Kasumi-1 (cell line): ENCODE measurements around the gene SYT5.
"Not testable (repeated sequence)": the region's sequence is repeated elsewhere in the genome, so short reads cannot be mapped to it uniquely, and the experiment has no call there.

Experiments
- DNase-seq, 2 experiments: peaks; one replicate each; lab custom pipeline; 2025; lab: John Stamatoyannopoulos, UW

The SYT5 gene

DNA sequence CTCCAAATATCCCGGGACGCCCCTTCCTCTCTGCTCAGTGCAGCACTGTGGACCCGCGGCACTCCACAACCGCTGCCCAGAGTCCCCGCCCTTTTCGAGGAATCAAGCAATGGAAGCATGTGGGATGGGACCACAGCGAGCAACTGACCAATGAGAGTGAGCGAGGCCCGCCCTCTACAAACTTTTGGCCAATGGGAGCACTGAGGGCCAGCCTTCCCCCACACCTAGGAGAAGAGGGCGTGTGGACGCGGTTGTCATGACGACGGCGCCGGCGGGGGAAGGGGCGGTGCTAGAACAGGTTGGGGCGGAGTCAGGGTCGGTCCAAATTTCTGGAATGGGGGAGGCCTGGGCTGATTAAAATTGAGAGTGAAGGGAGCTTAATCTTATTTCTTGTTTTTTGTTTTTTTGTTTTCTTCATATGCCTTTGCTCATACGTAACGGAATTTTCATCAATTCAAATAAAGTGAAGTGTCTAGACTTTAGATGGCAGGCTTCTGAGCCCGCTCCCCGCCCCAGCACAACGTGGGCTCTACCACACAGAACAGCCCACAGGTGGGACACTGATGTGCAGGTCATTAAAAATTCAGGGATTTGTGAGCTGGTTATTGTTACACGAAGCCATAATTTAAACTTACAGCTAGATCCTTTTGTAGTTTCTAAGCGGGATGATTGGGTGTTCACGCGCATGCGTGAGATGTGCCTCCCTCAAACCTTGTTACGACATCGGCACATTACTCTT is 13.4 kb downstream of the SYT5 start, which contains the start of gene DNAAF3:
Gene DNAAF3 (minus strand): TSS at position 84 of the 739 bp plus-strand sequence. CDS start 200 bp downstream, outside the sequence.
- DNase-seq = peak; percentile 97 to 98

DNA sequence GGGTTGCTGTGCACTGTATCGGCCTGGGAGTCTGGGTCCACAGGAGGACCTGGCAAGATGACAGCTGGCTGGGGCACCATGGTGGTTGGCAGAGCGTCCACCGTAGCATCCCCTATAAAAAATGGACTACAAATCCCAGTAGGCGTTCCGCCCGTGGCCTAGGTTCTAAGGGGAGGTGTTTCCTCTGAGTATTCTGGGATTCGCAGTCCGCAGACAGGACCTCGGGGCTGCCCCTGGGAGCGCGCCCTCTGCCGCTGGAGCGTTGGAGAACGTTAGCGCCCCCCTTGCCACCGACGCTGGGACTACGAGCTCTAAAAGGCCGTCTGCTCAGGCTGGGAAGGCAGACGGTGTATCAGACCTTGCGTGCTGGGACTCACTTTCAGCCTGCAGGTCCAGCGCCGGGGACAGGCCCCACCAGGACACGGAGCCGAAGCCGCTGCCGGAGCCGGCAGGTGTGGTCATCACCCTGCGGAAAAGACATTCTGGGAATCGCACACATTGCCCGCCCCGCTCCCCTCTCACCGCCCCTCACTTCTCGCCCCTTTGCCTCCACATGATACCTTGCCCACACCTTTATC is 14.0 kb downstream of the SYT5 start:
- peak; percentile 94 to 96 for DNase-seq

DNA sequence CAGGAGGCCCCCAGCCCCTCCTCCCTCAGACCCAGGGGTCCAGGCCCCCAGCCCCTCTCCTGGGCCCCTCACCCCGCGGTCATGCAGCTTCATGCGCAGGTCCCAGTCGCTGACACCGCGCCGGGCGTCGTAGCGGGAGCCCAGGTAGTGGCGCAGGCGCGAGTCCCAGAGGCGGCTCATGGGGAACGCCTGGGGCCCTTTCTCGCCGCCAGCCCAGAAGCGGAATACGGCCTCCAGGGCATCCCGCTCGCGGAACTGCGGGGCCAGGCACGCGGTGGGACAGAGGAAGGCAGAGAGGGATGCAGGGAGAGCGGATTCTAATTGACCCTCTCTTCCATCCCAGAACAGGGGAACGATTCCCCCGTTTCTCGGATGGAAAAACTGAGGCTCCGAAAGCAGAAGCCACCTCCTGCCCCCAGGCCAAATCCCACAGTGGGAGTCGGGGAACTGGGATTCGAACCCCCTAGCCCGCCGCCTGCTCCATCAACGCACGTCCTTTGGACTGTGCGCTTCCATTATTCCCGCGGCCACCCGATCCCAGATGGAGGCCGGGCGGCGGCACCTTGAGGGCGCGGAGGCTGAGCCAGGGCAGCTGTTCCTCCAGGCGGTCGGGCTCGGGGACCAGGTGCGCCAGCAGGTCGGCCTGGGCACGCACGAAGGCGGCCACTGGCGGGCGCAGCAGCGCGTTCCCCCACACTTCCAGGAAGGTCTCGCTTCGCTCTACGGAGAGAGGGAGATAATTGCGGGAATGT is 18.3 kb downstream of the SYT5 start:
- DNase-seq = no peak

DNA sequence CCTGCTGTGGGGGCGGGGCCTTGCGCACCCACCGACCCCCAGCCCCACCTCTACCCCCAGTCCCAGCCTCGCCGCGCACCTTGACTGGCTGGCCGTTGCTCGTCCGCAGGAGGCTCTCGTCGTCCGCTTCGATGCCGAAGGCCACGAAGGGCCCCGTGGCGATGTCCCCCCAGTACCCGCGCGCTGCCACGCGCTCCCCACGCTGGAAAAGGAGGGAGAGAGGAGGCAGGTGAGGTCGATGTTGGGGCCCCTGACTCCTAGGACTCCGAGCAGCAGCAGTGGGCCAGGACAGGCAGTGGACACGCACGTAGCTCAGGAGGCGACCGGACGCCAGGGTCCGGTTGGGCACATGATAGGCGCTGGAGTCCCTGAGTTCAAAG is 19.1 kb downstream of the SYT5 start:
- DNase-seq = no peak

DNA sequence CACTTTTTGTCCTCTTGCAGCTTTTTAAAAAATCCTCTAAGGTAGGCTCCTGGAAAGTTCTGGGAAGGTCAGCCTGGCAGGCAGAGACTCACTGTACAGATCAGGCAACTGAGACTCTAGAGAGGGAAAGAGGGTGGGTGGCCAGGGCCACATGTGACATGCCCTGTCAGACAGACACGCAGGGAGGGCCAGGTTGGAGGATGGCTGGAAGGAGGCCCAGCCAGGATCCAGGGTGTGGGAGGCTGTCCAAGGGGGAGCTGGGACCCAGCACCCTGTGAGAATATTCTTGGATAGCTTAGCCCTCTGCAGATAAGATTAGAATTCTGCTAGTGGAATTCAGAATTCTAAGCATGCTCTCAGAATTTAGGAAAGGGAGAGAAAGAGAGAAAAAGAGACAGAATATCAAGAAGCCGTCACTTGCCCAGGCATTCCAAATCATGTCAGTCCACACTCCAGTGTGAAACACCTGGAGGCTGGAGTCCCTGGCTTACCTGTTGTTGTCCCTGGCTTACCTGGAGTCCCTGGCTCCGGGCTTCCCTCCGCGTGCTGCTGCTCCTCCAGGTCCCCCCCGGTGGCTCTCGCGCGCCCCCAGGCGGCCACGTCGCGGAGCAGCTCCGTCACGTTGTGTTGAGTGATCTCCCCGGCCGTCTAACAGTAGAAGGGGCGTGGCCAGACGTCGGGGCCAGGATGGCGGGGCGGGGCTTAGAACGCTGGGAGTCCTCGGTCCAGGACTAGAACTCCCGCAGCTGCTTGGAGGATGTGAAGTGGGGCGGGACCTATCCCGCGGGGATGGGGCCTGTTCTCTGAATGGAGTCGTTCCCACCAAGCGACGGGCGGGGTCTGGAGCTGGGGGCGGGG is 19.7 kb downstream of the SYT5 start:
- DNase-seq = peak; percentile 94 to 95

DNA sequence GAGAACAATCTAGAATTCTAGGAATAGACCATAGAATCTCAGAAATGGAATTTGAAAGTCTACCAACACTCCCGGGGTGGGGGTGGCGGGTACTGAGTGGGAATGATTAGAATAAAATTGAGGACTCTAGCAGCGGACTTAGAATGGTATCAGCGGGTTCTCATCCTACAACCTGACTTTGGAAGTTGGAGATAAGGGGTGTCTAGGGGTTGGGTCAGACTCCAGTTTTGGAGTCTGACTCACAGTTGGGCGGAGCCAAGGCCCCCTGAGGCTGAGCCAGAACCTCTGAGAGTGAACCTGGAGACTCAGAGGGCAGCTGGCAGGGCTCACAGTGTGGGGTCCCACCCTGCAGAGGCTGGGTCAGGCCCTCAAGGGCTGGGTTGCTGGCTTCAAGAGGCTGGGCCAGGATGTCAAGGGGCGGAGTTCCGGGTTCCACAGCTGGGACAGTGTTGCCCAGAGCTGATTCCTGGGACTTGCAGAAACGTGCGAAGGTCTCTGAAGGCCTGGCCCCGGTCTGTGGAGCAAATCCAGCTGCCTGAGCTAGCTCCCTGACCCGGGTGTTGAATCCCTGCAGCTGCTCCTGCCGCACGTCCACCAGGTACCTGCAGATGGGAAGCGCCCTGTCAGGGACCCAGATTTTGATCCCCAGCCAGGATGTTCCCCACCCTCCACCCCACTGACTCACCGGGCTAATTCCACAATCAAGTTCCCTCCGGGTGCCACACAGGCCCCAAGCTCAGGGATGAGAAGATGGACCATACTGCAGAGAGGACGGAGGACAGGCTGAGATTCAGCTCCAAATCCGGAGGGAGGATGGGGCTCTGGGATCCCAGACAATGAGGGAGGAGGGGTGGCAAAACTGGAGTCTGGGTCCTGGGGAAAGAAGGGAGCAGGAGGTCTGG is 21.0 kb downstream of the SYT5 start:
- no peak for DNase-seq

DNA sequence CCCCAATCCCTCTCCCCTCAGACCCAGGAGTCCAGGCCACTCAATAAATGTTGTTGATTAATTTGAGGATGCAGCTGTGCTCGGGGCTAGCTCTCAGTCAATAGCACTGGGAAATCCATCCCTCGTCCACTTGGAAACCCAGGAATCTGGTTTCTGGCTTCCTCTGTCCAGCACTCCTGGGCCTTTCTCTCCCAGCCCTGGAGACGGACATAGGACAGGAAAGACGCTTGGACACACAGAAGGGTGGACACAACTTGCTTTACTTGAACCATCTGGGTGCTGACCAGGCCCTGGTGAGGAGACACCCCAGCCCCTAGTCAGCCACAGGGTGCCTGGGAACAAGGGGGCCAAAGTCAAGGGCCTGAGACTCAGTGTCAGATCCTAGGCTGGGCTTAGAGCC is 21.7 kb downstream of the SYT5 start:
- no peak for DNase-seq

DNA sequence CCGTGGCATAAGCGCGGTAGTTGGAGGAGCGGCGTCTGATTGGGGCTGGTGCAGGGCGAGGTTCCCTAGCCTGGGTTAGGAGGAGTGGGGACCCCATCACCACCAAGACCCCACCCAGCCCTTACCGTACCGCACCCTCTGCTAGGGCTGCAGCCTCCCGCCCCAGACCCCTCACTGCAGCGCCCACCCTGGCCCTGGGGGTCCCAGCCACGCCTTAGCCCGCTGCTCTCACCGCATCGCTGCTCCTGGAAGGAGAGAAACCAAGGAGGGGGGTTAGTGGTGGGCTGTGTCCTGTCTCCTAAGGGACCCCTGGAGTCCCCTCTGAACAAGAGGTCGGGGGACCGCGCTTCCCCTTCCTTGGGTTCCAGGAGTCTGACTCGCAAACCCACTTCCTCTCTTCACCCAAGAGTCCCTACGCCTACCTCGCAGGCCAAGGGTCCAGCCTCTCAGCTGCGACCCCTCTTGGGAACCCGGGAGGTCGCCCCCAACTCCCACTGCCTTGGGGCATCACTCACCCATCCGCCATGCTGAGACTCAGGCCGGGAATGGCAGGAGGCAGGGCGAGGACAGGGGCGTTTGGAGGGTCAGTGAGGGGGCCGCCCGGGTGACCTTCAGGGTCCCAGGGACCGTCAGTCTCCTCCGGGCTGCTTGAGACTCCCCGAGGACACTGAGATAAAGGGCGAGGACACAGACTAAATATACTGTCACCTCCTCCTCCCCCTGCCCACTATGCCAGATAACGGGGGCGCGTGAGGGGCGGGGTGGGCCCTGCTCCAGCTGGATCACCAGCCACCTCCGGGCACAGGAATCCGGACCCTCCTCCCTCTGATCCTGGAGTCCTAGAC is 22.8 kb downstream of the SYT5 start, which contains the start of gene TNNI3:
Gene TNNI3 (minus strand): TSS at position 669 of the 845 bp plus-strand sequence. CDS start 143 bp downstream, at position 526.
- DNase-seq = no peak

DNA sequence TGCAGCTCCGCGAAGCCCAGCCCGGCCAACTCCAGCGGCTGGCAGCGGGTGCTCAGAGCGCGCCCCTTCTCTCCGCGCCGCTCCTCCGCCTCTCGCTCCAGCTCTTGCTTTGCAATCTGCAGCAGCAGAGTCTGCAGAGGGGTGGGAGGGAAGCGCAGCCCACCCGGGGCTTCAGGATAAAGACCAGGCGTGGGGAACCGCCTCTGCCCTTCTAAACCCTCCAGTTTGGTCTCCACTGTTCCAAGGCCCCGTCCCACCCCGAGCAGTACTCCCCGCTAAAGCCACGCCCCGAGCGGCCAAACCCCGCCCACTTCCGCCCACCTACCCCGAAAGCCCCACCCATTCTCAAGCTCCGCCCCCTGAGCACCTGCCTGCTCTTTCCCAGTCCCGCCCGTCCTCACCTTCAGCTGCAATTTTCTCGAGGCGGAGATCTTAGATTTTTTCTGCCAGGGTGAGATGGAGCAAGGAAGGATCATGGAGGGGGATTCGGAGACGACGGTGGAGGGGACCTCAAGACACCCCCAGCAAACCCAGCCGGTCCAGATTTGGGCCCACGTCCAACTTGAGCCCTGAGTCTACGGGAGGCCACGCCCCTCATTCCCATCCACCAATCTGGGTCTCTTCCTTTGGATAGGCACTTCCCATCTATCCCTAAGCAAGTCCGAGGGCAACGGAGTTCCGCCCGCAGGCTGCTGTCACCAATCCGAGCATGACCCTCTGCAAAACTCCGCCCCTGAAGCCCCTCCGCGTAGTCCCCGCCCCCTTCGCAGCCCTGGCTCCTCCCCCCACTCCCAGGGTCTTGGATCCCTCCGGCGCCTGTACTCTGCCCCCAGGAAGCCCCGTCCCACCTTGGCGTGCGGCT is 23.7 kb downstream of the SYT5 start:
- no peak for DNase-seq

DNA sequence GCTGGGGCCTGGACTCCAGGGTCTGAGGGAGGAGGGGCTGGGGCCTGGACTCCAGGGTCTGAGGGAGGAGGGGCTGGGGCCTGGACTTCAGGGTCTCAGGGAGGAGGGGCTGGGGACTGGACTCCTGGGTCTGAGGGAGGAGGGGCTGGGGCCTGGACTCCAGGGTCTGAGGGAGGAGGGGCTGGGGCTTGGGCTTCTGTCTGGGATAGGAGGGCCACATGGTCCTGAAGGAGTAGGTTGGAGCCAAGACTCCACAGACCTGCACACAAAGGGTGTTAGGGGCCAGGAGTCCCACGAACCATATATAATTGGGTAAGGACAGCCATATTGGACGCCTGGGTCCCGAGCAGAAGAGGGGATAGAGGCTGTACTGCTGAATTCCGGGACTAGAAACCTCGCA is 24.3 kb downstream of the SYT5 start:
- DNase-seq = not testable (repeated sequence)

DNA sequence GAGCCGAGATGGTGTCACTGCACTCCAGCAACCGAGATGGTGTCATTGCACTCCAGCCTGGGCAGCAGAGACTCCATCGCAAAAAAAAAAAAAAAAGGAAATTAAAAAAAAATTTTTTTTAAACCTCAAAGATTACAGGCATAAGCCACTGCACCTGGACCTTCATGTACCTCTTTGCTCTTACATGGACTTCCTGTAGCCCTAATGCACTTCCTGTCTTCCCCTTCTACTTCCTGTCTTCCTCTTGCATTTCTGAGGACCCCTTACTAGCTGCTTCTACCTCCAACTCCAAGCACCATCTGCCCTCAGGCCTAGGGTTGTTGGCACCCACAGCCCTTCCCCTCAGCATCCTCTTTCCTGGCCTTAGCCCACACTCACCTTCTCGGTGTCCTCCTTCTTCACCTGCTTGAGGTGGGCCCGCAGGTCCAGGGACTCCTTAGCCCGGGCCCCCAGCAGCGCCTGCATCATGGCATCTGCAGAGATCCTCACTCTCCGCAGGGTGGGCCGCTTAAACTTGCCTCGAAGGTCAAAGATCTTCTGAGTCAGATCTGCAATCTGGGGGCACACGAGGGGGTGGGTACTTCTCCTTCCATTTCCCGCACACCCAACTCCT is 26.3 kb downstream of the SYT5 start:
- no peak for DNase-seq

DNA sequence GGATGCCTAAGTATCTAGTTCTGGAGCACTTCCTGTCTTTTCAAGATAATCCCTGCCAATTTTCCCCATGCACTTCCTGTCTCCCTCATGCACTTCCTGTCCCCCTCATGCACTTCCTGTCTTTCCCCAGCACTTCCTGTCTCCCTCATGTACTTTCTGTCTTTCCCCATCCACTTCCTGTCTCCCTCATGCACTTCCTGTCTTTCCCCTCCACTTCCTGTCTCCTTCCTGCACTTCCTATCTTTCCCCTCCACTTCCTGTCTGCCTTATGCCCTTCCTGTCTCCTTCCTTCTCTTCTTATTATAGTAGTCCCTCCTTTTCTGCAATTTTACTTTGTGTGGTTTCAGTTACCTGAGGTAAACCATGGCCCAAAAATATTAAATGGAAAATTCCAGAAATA is 28.1 kb downstream of the SYT5 start:
- DNase-seq = no peak

DNA sequence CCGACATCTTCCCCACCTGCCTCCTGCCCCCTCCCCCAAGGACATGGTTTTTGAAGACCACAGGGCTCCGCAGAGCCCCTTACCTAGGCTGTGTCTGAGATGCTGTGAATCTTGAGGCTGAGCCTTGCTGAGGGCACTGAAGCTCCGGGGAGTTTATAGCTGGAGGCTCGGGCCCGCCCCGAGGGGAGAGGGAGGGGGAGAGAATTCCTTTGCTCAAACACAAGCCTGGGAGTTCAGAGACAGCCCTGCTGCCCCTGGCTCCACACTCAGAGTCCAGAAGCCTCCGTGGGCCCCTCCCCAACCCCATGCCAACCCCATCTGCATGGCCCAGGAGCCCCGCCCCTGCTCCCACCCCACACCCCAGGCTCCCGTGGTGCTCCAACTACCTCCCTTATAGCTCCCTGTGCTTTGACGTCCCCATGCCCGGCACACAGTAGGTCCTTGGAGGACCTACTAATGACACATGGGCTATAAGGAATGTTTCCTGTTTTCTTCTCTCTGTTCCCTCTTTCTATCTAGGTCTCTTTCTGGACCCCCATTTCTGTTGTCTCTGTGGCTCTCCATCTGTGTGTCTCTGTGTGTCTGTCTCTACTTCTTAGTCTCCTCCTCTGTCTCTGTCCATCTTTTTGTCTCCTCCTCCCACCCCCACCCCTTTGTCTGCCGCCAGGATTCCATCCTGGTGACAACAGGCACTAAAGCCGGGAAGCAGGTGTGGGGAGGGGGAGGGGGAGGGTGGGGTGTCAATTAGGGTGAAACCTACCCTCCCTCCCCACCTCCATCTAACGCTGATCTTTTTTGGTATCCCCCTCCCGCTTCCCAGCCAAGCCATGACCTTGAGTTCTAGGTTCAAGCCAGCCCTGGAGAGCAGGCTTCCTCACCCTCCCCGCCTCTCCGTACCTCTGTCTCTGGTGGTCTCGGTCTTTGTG is 30.7 kb downstream of the SYT5 start, which contains the start of gene TNNT1:
Gene TNNT1 (minus strand): TSS at position 129 of the 926 bp plus-strand sequence. CDS start 2,049 bp downstream, outside the sequence.
- DNase-seq = no peak

DNA sequence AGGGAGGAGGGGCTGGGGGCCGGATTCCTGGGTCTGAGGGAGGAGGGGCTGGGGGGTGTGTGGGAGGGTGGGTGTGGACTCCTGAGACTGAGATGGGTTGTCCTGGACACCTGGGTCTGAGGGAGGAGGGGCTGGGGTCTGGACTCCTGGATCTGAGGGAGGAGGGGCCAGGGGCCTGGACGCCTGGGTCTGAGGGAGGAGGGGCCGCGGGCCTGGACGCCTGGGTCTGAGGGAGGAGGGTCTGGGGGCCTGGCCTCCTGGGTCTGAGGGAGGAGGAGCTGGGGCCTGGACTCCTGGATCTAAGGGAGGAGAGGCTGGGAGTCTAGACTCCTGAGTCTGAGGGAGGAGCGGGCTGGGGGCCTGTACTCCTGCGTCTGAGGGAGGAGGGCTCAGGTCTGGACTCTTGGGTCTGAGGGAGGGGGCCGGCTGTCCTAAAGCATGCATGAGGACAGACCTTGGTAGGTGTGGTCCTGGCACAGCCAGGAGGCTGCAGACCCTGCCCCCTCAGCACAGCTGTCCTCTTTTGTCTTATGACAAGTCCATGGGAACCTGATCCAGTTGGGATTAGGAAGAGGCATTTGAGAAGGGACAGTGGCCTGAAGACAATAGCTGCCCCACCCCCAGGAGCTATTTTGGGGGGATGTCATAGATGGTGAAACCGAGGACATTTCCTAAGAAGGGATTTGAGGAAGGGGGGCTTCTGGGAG is 32.4 kb downstream of the SYT5 start:
- DNase-seq = no peak

DNA sequence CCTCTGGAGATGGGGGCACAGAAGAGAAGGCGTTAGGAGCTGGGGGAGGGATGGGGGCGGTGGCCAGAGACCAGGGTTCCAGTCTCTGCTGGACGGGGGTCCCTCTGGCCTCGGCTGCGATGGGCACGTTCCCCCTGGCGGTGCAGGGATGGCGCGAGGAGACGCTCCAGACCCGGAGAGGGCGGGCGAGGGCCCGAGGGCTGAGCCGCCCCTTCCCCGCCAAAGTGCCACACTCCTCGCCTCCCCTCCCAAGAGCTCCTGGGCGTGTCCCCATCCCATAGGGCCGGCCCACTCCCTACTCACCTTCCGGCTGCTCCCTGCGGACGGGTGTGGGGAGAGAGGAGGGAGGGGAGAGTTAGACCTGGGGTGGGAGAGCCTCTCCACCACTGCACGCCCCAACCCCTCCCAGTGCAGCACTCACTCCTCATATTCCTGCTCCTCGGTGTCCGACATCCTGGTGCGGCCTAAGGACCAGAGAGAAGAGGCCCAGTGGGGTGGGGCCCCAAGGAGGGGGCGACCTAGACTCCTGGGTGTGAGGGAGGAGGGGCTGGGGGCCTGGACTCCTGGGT is 33.3 kb downstream of the SYT5 start:
- DNase-seq = peak; percentile 27 to 55

DNA sequence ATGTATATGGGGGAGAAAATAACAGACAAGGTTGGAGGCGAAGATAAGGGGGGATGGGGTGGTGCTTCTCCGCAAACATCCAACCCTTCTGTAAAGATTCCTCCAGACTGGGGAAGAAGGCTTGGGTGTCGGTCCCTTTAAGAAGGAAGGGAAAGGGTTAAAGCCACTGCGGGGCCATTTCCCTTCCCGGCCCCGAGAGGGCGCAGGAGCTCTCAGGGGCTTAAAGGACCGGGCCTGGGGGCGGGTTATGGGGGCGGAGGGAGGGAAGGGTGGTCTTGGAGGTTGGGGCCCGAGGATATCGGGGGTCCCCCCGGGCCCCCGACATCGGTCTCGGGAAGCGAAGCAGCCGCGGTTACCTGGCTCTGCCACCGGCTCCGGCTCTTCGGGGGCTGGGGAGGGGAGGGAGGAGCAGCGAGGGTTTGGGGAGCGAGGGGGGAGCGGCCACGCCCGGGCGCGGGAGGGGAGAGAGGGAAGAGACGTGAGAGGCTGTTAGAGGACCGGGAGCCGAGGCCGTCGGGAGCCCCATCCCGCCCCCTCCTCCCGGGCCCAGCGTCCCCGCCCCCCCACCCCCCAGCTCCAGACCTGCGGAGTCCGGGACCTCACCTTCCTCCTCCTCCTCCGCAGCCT is 33.9 kb downstream of the SYT5 start:
- peak; percentile 58 to 72 for DNase-seq
